Activated CD4-positive, CD25-positive, alpha-beta regulatory T cell treated with anti-CD3 and anti-CD28 coated beads, Interleukin-2, amount 50 U/mL, for 24 hours (primary cell): ENCODE measurements around the gene SLC39A13.

Experiments
- ATAC-seq, 2 donors: fragments of 150-1000 bp; cut with Tn5 transposase; one replicate each; pipeline ENCODE4 v1.10.0; 2021; ENCODE audit warnings: mild to moderate bottlenecking in 1 of 2, moderate library complexity in 1 of 2

SLC39A13 gene

DNA sequence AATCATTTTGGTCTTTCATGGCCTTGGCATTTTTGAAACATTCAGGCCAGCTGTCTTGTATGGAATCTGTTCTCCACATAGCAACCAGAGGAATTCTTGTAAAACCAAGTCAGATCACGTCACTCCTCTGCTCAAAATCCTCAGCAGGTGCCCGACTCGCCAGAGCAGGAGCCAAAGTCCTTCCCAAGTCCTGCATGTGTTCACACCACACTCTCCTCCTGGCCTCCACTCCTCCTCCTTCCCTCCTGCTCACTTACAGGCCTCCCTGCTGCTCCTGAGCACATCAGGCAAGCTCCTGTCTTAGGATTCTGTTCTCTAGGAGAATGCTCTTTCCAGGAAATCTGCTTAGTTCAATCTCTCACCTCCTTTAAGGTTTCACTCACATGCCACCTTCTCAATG lies 24.8 kb downstream of the SLC39A13 start:
- ATAC-seq, result no peak

- ATAC-seq, result no peak
Observed at GRCh38 chr11:47434011-47434786, 25.8 kb downstream of the SLC39A13 start.

- no peak for ATAC-seq
Observed at GRCh38 chr11:47435687-47436086, 27.3 kb downstream of the SLC39A13 start.

DNA sequence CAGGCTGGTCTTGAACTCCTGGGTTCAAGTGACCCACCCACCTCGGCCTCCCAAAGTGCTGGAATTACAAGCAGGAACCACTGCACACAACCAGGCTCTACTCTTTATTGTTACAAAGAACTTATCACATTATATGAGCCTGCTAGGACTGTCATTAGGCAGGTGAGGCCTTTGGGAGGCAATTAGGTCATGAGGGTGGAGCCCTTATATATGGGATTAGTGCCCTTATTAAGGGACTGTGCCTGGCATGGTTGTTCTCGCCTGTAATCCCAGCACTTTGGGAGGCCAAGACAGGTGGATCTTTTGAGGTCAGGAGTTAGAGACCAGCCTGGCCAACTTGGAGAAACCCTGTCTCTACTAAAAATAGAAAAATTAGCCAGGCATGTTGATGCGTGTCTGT lies 28.3 kb downstream of the SLC39A13 start:
- ATAC-seq, result no peak

DNA sequence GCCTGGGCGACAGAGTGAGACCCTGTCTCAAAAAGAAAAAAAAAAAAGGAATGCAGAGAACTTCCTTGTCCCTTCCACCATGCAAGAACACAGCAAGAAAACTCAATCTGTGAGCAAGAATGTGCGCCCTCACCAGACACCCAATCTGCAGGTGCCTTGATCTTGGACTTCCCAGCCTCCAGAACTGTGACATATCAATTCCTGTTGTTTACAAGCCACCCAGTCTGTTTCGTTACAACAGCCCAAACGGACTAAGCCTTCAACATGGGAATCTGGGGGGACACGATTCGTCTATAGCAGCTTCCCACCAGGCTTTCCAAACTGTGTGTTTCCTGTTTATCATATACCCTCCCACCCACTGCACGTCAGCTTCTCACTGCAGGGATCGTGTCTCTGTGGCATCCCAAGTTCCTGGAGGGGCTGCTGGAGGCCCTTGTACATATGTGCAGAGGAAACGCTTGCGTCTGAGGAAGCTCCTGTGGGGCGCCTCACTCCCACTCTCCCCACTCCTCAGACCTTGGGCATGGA lies 28.9 kb downstream of the SLC39A13 start:
- ATAC-seq, result no peak

DNA sequence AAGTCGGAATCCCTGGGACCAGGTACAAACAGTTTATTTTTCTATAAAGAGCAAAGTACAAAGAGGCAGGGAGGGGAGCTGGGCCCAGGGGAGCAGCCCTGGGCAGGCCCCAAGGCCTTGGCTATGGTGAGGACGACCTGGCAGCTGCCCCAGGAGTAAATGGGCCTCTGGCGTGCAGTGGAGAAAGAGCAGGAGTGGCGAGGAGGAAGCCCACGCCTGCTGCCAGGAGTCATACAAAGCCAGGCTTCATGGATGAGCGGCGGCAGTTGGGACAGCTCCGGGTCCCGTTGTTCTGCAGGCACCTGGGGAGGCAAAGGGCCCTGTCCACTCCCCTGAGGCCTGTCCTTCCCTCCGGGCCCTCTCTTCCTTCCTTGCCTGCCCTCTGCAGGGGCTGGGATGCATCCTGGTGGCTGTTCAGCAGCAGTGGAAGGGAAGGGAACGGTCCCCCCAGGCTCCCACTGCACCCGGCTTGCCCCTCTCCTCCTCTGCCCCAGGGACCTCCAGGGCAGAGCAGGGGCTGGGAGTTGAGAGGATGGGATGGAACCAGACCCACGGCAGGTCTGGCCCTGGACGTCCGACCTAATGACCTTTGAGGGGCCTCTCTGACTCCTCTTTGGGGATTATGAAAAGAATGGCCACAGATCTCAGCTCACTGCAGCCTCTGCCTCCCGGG lies 29.5 kb downstream of the SLC39A13 start:
- no peak for ATAC-seq

GRCh38 chr11:47438721-47439120 lies 30.3 kb downstream of the SLC39A13 start:
- ATAC-seq, result no peak

- ATAC-seq, result no peak
Observed at GRCh38 chr11:47440054-47440476, 31.7 kb downstream of the SLC39A13 start.

- ATAC-seq, result no peak
Observed at GRCh38 chr11:47441421-47441820, 33.0 kb downstream of the SLC39A13 start.

GRCh38 chr11:47442514-47442913 lies 34.1 kb downstream of the SLC39A13 start:
- ATAC-seq, result no peak

- ATAC-seq, result no peak
Observed at GRCh38 chr11:47443028-47443700, 34.8 kb downstream of the SLC39A13 start.

- no peak for ATAC-seq
Observed at GRCh38 chr11:47443817-47444216, 35.4 kb downstream of the SLC39A13 start.

DNA sequence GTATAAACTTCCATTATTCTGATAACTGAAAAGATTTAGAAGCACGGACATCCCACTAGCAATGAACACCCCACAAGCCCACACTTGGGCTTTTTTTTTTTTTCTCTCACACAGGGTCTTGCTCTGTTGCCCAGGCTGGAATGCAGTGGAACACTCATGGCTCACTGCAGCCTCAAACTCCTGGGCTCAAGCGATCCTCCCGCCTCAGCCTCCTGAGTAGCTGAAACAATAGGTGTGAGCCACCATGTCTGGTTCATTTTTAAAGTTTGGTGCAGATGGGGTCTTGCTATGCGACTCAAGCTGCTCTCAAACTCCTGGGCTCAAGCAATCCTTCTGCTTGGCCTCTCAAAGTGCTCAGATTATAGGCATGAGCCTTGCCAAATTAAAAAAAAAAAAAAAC lies 37.5 kb downstream of the SLC39A13 start:
- no peak for ATAC-seq

GRCh38 chr11:47446833-47447232 lies 38.4 kb downstream of the SLC39A13 start:
- no peak for ATAC-seq

DNA sequence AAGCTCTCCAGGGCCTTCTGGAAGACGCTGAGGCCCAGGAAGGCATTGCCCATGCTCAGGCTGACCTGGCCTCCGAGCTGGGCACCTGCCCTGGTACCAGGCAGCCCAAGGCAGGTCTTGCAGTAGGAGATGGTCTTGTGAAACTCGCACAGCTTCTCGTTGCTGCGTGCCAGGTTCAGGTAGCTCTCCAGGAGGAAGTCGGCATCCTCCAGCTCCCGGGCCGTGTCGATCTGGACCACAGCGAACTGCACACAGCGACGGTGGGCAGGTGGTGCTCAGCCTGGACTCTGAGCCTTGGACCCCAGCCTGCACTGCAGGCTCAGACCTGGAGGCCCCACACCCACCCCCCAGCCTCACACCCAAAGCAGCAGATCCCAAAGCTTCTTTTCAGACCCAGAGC lies 39.5 kb downstream of the SLC39A13 start:
- no peak for ATAC-seq

GRCh38 chr11:47448566-47449427 lies 40.4 kb downstream of the SLC39A13 start, which contains the start of gene RAPSN:
RAPSN (minus strand) TSS chr11:47449136; CDS start chr11:47448964, 172 bp downstream.
- ATAC-seq, result no peak

GRCh38 chr11:47449541-47449940 lies 41.2 kb downstream of the SLC39A13 start:
- ATAC-seq, result no peak

DNA sequence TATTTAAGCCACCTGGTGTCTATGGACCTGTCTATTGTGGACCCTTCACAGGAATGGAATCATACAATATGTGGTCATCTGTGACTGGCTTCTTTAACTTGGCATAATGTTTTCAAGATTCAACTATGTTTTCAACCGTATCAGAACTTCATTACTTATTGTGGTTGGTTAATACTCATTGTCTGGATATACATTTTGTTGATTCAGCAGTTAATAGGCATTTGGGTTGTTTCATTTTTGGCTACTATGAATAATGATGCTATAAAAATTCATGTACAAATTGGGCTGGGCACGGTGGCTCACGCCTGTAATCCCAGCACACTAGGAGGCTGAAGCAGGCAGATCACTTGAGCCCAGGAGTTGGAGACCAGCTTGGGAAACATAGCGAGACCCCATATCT lies 43.0 kb downstream of the SLC39A13 start:
- no peak for ATAC-seq

GRCh38 chr11:47451990-47452389 lies 43.6 kb downstream of the SLC39A13 start:
- no peak for ATAC-seq

DNA sequence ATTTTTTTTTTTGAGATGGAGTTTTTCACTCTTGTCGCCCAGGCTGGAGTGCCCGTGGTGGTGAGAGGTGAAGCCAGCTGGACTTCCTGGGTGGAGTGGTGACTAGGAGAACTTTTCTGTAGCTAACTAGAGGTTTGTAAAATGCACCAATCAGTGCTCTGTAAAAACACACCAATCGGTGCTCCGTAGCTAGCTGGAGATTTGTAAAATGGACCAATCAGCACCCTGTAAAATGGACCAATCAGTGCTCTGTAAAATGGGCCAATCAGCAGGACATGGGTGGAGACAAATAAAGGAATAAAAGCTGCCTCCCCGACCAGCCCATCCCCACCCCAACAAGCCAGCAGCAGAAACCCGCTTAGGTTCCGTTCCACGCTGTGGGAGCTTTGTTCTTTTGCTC lies 45.0 kb downstream of the SLC39A13 start:
- ATAC-seq, result no peak

DNA sequence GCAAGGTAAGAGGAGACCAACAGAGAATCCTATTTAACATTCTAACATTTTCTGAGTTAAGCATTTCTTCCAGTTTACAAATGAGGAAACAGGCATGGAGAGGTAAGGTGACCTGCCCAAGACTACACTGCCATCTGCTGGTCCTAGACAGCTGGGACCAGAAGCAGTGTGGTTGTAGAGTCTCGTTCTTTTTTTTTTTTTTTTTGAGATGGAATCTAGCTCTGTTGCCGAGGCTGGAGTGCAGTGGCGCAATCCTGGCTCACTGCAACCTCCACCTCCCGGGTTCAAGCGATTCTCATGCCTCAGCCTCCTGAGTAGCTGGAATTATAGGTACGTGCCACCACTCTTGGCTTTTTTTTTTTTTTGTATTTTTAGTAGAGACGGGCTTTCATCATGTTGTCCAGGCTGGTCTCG lies 45.9 kb downstream of the SLC39A13 start:
- peak; percentile 83 to 91 for ATAC-seq

GRCh38 chr11:47460571-47461235 lies 52.3 kb downstream of the SLC39A13 start:
- no peak for ATAC-seq
